ENCODE results near the gene FIP1L1.

DNA sequence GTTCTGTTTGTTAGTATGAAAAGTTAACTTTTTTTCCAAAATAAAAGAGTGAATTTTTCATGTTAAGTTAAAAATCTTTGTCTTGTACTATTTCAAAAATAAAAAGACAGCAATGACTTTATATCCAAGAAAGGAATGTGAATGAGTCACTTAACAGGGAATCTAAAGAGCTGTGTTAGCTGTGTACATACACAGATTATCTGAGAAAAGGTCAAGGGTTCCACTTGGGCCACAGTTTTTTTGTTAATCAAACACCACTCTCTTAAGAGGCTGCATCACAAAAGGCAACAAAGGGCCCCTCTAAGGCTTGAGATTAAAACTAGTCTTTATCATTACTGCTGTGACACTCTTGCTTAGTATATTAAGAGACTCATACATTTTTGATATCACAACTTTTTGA is 82.1 kb downstream of the FIP1L1 start:
- TF ChIP-seq, protein P1, sequence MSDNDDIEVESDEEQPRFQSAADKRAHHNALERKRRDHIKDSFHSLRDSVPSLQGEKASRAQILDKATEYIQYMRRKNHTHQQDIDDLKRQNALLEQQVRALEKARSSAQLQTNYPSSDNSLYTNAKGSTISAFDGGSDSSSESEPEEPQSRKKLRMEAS (IDR thresholded peaks at IDR 0.05; ENCODE audit: insufficient read depth, insufficient read length), result no peak
- no peak for TF ChIP-seq POLR2A (IDR thresholded peaks at IDR 0.05; ENCODE audit: low read depth, low read length)
- TF ChIP-seq POLR2AphosphoS5 (IDR thresholded peaks at IDR 0.05; ENCODE audit: insufficient read depth, low read depth, low read length), result no peak
- TF ChIP-seq EZH2 (IDR thresholded peaks at IDR 0.05; ENCODE audit: borderline replicate concordance, low read depth, low read length, severe bottlenecking), result no peak

All from endothelial cell of umbilical vein (primary cell).